Osteoblast (primary cell): ENCODE measurements around the gene MMEL1. TPM values are rescaled to one million over a fixed set of nuclear protein-coding genes. Genes with fewer than 3 reads are reported as not detected.
A peak's percentile ranks its signal among the peaks of the same experiment; 100 is the strongest.
"Not testable (repeated sequence)": the region's sequence is repeated elsewhere in the genome, so short reads cannot be mapped to it uniquely, and the experiment has no call there.

Experiments
- DNase-seq: peaks from one replicate; pipeline ENCODE4 v3.0.0; 2011; ENCODE audit warnings: low spot score, mixed read lengths; ENCODE audit not compliant: insufficient read length; ENCODE audit errors: missing footprints
- H2AFZ ChIP-seq: 2 replicates; pipeline ENCODE4 v1.6.0; 2011; ENCODE audit warnings: mild to moderate bottlenecking, low read length
- H3K27ac ChIP-seq: 2 replicates; pipeline ENCODE4 v1.5.1; 2011; ENCODE audit warnings: mild to moderate bottlenecking, low read depth, low read length, moderate library complexity
- H3K27me3 ChIP-seq: 2 replicates; pipeline ENCODE4 v1.6.0; 2012; ENCODE audit warnings: mild to moderate bottlenecking, control low read depth, inconsistent platforms, low read length, moderate library complexity; ENCODE audit not compliant: insufficient read depth
- H3K36me3 ChIP-seq: 2 replicates; pipeline ENCODE4 v1.5.1; 2011; ENCODE audit warnings: mild to moderate bottlenecking, low read length, control low read depth, moderate library complexity; ENCODE audit not compliant: insufficient read depth
- H3K4me1 ChIP-seq: 2 replicates; pipeline ENCODE4 v1.5.1; 2011; ENCODE audit warnings: mild to moderate bottlenecking, low read length, control low read depth, moderate library complexity; ENCODE audit not compliant: insufficient read depth
- H3K4me2 ChIP-seq: 2 replicates; pipeline ENCODE4 v1.6.0; 2011; ENCODE audit warnings: mild to moderate bottlenecking, low read length; ENCODE audit not compliant: insufficient read depth
- H3K4me3 ChIP-seq: fragments of 200-600 bp; sonication (generic); 3 replicates; pipeline ENCODE4 v1.5.1; 2012; ENCODE audit warnings: mild to moderate bottlenecking, low read length, inconsistent platforms; ENCODE audit not compliant: insufficient read depth
- H3K79me2 ChIP-seq: 2 replicates; pipeline ENCODE4 v1.6.0; 2012; ENCODE audit warnings: mild to moderate bottlenecking, low read length, control low read depth, inconsistent platforms; ENCODE audit not compliant: insufficient read depth
- H3K9me3 ChIP-seq: 2 replicates; pipeline ENCODE4 v1.5.1; 2011; ENCODE audit warnings: low read depth, low read length, control low read depth
- H4K20me1 ChIP-seq: 2 replicates; pipeline ENCODE4 v1.6.0; 2012; ENCODE audit warnings: mild to moderate bottlenecking, low read length, control low read depth; ENCODE audit not compliant: insufficient read depth
- total RNA-seq: library from RNA; depleted of rRNA; stranded (reverse); fragments of >200 nt; gene quantifications from 2 replicates; pipeline ENCODE4 v1.2.3, GENCODE V29; 2012
- TF ChIP-seq, protein P1 (sequence below): IDR thresholded peaks from 2 replicates; pipeline ENCODE4 v1.5.1; 2011; ENCODE audit warnings: mild to moderate bottlenecking, low read depth, low read length, moderate library complexity; ENCODE audit errors: extremely low read depth

Gene MMEL1
- total RNA-seq, 1 donor, result under 0.01 TPM

DNA sequence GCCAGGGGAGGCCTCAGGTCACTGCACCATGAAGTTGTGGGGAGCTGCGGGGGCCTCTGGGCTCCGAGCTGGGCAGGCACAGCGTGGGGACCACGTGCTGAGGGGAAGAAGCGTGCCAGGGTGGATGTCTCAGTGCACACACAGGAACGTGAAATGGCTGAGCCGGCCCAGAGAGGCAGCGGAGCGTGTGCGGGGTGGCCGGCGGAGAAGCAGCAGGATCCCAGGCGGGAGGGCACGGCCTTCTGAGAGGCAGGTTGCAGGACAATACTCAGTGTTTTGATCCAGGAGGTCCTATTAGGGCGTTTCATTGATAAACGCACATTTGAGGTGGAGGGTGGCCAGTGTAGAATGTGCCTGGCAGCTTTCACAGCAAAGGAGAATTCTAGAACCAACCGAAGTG is 63.8 kb downstream of the MMEL1 start:
- TF ChIP-seq, protein P1, sequence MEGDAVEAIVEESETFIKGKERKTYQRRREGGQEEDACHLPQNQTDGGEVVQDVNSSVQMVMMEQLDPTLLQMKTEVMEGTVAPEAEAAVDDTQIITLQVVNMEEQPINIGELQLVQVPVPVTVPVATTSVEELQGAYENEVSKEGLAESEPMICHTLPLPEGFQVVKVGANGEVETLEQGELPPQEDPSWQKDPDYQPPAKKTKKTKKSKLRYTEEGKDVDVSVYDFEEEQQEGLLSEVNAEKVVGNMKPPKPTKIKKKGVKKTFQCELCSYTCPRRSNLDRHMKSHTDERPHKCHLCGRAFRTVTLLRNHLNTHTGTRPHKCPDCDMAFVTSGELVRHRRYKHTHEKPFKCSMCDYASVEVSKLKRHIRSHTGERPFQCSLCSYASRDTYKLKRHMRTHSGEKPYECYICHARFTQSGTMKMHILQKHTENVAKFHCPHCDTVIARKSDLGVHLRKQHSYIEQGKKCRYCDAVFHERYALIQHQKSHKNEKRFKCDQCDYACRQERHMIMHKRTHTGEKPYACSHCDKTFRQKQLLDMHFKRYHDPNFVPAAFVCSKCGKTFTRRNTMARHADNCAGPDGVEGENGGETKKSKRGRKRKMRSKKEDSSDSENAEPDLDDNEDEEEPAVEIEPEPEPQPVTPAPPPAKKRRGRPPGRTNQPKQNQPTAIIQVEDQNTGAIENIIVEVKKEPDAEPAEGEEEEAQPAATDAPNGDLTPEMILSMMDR, result no peak

DNA sequence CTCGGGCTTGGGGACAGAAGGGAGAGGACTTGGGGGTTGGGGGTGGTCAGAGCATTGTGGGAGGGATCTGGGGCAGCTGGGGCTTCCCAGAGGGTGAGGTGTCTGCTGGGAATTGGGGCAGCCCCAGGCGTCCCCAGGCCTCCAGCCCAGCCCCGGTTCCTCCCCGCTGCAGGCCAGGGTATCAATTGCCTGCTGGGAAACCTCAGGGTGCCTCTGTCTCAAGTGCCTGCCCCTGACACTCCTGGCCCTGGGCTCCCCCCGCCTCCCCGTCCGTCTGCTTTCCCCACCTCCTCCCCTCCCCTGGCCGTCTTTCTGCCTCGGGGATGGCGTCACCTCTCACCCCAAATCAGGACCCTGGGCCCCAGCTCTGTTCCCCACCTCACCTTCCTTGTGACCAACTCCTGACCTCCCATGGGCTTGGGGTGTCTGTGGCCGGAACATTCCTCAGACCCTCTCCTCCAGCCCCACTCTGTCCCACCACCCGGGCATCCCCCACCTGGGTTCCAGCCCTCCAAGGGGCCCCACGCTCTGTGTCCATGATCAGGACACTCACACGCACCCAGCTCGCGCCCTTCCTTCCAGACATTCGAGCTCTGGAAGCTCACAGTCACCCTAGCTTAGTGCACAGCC is 64.5 kb downstream of the MMEL1 start:
- H3K4me1 ChIP-seq, H3K4me3 ChIP-seq, H3K27ac ChIP-seq, H2AFZ ChIP-seq, H3K9me3 ChIP-seq, DNase-seq, H3K4me2 ChIP-seq, H3K79me2 ChIP-seq, H3K36me3 ChIP-seq, H4K20me1 ChIP-seq: not testable (repeated sequence)
- peaks cover 11% of the 10 kb centered on the region for H3K27me3 ChIP-seq

More for the DNA sequence above, 63.8 kb downstream of the MMEL1 start:
- no peak overlapping the region for H3K4me2 ChIP-seq
- no peak overlapping the region for H3K4me3 ChIP-seq
- DNase-seq, result peak; percentile 30
- peaks cover 3% of the 10 kb centered on the region for H3K9me3 ChIP-seq
- peaks cover 11% of the 10 kb centered on the region for H3K27me3 ChIP-seq
- no peaks in the 10 kb centered on the region for H3K36me3 ChIP-seq
- peaks cover 3% of the 10 kb centered on the region for H4K20me1 ChIP-seq
- no peak overlapping the region for H2AFZ ChIP-seq
- H3K4me1 ChIP-seq, result no peaks in the 10 kb centered on the region
- no peak overlapping the region for H3K27ac ChIP-seq
- H3K79me2 ChIP-seq, result no peaks in the 10 kb centered on the region

DNA sequence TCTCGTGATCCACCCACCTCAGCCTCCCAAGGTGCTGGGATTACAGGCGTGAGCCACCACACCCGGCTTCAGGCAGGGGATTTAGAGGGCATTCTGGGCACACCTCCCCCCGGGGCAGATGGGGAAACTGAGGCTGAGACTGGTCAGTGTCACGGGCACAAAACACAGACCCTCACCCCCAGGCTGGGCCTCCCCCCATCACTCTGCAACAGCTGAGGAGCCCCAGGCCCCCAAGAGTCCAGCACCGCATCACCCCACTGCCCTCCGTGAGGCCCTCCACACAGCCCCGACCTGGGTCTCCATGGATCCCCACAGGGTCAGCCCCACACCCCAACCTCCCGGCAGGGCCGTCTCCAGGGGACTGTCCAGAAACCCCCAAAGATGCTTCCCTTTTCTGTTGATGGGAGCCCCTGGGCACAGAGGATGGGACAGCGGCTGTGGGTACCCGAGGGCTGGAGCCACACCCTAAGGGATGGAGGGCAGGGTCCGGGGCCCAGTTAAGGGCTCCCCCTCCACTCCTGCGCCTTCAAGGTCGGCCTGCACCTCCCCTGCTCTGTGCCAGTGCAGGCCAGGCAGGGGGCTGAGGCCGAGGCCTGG is 65.6 kb downstream of the MMEL1 start:
- peak; percentile 46 for DNase-seq
- Histone ChIP-seq H3K27ac (no peak overlapping the region), H3K36me3 (no peaks in the 10 kb centered on the region), H3K4me3 (no peak overlapping the region), H2AFZ (no peak overlapping the region), H3K9me3 (no peaks in the 10 kb centered on the region), H4K20me1 (peaks cover 3% of the 10 kb centered on the region), H3K79me2 (no peaks in the 10 kb centered on the region), H3K4me1 (no peaks in the 10 kb centered on the region), H3K27me3 (peaks cover 8% of the 10 kb centered on the region), H3K4me2 (no peak overlapping the region)
- TF ChIP-seq, protein P1, result no peak

DNA sequence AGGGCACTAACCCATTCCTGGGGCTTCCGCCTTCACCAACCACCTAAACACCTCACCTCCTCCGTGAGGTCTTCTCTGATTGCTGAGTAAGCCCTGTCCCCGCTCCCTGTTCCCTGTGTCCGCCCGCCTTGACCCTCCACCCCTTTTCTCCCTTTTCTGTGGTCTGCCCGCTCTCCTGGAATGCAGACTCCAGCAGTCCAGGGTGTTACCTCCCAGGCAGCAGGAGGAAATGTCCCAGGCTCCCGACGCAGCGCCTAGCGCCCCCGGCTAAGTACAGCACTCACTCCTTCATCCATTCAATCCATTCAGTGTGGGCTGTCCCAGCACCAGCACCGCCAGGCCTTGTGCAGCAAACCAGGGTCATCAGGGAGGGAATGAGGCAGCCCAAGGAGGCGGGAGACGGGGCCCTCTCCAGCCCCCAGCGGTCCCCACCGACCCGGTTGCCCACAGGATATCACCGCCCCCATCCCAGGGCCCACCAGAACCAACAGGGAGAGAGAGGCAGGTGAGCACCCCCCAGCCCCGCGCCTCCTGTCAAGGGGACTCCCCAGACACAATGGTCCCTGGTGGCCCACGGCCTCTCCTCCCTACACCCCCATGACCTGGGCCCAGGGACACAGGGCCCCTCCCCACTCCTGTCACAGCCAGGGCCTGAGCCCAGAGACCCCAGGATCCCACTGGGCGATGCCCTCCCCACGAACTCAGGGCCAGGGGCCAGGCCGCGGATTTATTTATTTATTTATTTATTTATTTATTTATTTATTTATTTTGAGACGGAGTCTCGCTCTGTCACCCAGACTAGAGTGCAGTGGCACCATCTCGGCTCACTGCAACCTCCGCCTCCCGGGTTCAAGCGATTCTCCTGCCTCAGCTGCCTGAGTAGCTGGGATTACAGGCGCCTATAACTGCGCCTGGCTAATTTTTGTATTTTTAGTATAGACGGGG is 66.4 kb downstream of the MMEL1 start:
- Histone ChIP-seq H3K27ac (no peak overlapping the region), H4K20me1 (peaks cover 3% of the 10 kb centered on the region), H3K4me2 (no peak overlapping the region), H3K4me1 (no peaks in the 10 kb centered on the region), H3K27me3 (peaks cover 8% of the 10 kb centered on the region), H3K9me3 (no peaks in the 10 kb centered on the region), H3K4me3 (no peak overlapping the region), H3K79me2 (no peaks in the 10 kb centered on the region), H3K36me3 (no peaks in the 10 kb centered on the region), H2AFZ (no peak overlapping the region)
- peak; percentile 73 for DNase-seq
- TF ChIP-seq, protein P1, result no peak
